ENCODE data around the gene TAS2R60. TPM values are rescaled to one million over a fixed set of nuclear protein-coding genes. Genes with fewer than 3 reads are reported as not detected.
"Not testable (repeated sequence)": the region's sequence is repeated elsewhere in the genome, so short reads cannot be mapped to it uniquely, and the experiment has no call there.

The TAS2R60 gene
- total RNA-seq, 4 donors from 2014 or later: 0.34 TPM; not detected in 3

DNA sequence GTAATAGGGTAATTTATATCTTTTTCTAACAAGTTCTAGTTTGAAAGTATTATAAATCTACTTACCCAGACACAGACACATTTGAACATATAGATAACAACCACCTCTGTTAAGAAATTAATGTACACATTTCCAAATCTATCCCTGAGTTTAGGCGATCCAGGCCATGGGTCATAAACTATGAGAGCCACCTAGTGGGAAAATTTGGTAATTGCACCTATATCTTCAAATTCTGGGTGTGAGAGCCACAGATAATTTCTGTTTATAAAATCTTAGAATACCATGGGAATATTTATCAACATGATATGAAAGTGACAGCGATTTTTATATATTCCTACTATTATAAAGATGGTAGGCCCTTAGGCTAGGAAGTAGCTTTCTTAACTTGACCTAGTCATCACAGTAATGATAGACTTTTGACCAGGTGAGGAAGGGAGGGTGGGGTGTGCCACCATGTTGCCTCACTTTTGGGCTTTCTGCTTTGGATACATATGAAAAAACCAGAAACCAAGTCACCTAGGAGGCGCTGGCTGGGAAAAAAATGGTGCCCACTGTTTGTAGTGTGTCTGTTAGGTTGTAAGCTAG lies 26.6 kb upstream of the TAS2R60 start:
- no peaks in the 10 kb centered on the region for H3K9me3 ChIP-seq
- no peaks in the 10 kb centered on the region for H3K27me3 ChIP-seq
- no peaks in the 10 kb centered on the region for H3K4me1 ChIP-seq
- TF ChIP-seq POLR2AphosphoS5 (IDR thresholded peaks at IDR 0.05): no peak
- TF ChIP-seq, protein P1, sequence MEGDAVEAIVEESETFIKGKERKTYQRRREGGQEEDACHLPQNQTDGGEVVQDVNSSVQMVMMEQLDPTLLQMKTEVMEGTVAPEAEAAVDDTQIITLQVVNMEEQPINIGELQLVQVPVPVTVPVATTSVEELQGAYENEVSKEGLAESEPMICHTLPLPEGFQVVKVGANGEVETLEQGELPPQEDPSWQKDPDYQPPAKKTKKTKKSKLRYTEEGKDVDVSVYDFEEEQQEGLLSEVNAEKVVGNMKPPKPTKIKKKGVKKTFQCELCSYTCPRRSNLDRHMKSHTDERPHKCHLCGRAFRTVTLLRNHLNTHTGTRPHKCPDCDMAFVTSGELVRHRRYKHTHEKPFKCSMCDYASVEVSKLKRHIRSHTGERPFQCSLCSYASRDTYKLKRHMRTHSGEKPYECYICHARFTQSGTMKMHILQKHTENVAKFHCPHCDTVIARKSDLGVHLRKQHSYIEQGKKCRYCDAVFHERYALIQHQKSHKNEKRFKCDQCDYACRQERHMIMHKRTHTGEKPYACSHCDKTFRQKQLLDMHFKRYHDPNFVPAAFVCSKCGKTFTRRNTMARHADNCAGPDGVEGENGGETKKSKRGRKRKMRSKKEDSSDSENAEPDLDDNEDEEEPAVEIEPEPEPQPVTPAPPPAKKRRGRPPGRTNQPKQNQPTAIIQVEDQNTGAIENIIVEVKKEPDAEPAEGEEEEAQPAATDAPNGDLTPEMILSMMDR (IDR thresholded peaks at IDR 0.05): peak; percentile 75 to 80 (median 78)
- intact Hi-C loops (cut with DNase I): loop anchor here (1.0 to 10.0 kb wide), 3 partner anchors 36 to 176 kb away; partner anchors contain the start of gene FAM131B
- H3K4me3 ChIP-seq: no peak overlapping the region
- WGBS: 7% methylated on average over 3 of the region's 3 CpGs
- no peaks in the 10 kb centered on the region for H3K36me3 ChIP-seq
- no peak overlapping the region for H3K27ac ChIP-seq (replicated peaks in 1 of 4)
- DNase-seq (ENCODE audit: extremely low spot score): no peak

DNA sequence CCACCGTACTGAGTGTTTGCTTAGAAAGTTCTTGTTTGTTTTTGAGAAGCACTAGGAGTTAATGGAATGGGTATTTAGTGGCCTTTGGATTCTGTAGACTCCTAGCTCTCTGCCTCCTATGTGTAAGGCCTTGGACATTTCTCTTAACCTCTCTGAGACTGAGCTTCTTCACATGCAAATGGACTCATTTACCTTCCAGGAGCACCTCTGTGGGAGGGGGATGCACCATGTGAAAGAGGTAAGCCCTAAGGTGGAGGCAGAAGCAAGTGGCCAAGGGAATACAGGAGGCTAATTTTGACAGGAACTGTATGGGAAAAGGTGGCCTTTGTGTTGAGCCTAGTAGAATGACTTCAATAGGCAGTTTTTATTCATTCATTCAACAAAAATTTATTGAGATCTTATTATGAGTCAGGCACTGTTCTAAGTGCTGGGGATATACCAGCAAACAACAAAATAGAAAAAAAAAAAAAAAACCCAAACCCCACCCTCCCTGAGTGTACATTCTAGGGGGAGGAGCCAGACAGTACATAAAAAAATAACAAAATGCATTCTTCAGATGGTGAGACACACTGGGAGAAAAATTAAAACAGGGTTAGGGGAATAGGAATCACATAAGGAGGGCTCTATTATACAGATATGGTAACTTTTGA lies 25.4 kb upstream of the TAS2R60 start:
- Histone ChIP-seq H3K27ac (replicated peaks in 1 of 4) (no peak overlapping the region), H3K9me3 (no peaks in the 10 kb centered on the region), H3K27me3 (no peaks in the 10 kb centered on the region), H3K36me3 (no peaks in the 10 kb centered on the region), H3K4me3 (no peak overlapping the region), H3K4me1 (no peaks in the 10 kb centered on the region)
- TF ChIP-seq POLR2AphosphoS5 (IDR thresholded peaks at IDR 0.05): no peak
- TF ChIP-seq POLR2A (IDR thresholded peaks at IDR 0.05; ENCODE audit: low read depth): no peak
- TF ChIP-seq EP300 (IDR thresholded peaks at IDR 0.05): no peak
- TF ChIP-seq, protein P1 (IDR thresholded peaks at IDR 0.05): no peak
- 32% methylated on average over 1 of the region's 1 CpG for WGBS
- intact Hi-C loops (cut with DNase I): loop anchor here (10.0 kb wide), 1 partner anchor 53 kb away; the partner anchor contains the start of gene FAM131B
- no peak for DNase-seq (ENCODE audit: extremely low spot score)

DNA sequence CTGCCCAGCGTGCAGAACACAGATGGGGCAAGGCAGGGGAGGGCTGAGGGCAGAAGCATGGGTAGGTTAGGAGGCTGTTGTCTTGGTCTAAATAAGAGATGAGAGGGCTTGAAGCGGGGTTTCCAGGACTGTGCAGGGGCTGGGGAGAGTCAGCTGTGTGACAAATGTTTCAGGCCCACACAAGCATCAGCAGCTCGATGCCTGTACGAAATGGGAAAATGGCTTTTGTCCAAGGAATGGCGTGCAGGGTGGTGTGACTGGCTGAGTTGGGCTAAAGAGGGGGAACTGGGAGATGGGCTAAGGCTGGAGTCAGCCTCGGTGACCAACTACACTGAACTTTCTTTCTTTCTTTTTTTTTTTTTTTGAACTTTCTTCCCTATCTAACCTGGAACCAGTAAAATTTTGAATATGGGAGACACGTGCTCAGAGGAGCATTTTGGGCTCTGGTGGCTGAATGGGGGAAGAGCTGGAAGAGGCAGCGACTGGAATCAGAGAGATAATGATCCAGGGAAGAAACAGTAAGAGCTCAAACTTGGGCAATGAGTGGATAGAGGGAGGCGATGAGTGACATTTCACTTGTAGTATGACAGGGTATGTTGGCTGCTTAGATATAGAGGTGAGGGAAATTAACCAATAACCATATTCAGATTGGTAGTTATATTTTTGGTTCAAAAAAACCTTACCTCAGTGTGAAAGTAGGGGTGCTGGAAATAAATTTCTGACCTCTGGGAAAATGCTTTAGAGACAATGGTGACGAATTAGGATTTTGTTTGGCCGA lies 24.4 kb upstream of the TAS2R60 start:
- no peak overlapping the region for H3K27ac ChIP-seq (replicated peaks in 1 of 4)
- TF ChIP-seq, protein P1 (IDR thresholded peaks at IDR 0.05): no peak
- TF ChIP-seq POLR2AphosphoS5 (IDR thresholded peaks at IDR 0.05): no peak
- no peak for TF ChIP-seq POLR2A (IDR thresholded peaks at IDR 0.05; ENCODE audit: low read depth)
- TF ChIP-seq EP300 (IDR thresholded peaks at IDR 0.05): no peak
- no peaks in the 10 kb centered on the region for H3K36me3 ChIP-seq
- 86% methylated on average over 11 of the region's 11 CpGs for WGBS
- no peak for DNase-seq (ENCODE audit: extremely low spot score)
- no peaks in the 10 kb centered on the region for H3K9me3 ChIP-seq
- H3K27me3 ChIP-seq: no peaks in the 10 kb centered on the region
- no peaks in the 10 kb centered on the region for H3K4me1 ChIP-seq
- intact Hi-C loops (cut with DNase I): loop anchor here (10.0 kb wide), 1 partner anchor 54 kb away; the partner anchor contains the start of gene FAM131B
- no peak overlapping the region for H3K4me3 ChIP-seq

DNA sequence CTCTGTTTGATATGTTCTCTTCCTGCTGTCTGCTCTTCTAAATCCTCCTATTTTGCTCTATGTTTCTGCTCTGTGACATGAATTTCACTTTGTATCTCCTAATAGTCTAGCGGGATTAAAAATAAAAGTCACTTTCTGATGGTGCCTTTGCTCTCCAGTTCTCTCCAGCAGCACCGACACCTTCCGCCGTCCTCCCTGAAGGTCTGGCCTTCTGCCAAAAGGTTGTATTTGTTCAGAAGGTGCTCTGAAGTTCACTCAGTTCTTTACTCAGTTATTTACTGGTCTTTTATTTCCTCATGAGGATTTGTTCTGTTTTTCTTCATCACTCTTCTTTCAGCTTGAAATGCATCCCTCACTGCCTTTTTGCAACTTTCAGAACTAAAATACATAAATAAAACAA lies 23.4 kb upstream of the TAS2R60 start:
- no peak overlapping the region for H3K4me3 ChIP-seq
- WGBS: 33% methylated on average over 4 of the region's 4 CpGs
- H3K9me3 ChIP-seq: no peaks in the 10 kb centered on the region
- H3K27me3 ChIP-seq: no peaks in the 10 kb centered on the region
- TF ChIP-seq POLR2AphosphoS5 (IDR thresholded peaks at IDR 0.05): no peak
- no peak for TF ChIP-seq POLR2A (IDR thresholded peaks at IDR 0.05; ENCODE audit: low read depth)
- TF ChIP-seq, protein P1 (IDR thresholded peaks at IDR 0.05): no peak
- DNase-seq (ENCODE audit: extremely low spot score): no peak
- H3K27ac ChIP-seq (replicated peaks in 1 of 4): no peak overlapping the region
- intact Hi-C loops (cut with DNase I): loop anchor here (10.0 kb wide), 1 partner anchor 55 kb away; the partner anchor contains the start of gene FAM131B
- no peaks in the 10 kb centered on the region for H3K36me3 ChIP-seq
- no peaks in the 10 kb centered on the region for H3K4me1 ChIP-seq

DNA sequence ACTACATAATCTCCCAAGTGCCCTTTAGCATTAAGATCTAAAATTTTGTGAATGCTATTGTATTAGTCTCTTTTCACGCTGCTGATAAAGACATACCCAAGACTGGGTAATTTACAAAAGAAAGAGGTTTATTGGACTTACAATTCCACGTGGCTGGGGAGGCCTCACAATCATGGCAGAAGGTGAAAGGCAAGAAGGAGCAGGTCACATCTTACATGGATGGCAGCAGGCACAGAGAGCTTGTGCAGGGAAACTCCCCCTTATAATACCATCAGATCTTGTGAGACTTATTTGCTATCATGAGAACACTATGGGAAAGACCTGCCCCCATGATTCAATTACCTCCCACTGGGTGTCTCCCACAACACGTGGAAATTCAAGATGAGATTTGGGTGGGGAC lies 22.6 kb upstream of the TAS2R60 start:
- DNase-seq (ENCODE audit: extremely low spot score); H3K36me3 ChIP-seq; intact Hi-C loops (cut with DNase I); H3K4me1 ChIP-seq; H3K9me3 ChIP-seq; H3K27me3 ChIP-seq; H3K4me3 ChIP-seq; H3K27ac ChIP-seq (replicated peaks in 1 of 4): not testable (repeated sequence)
- WGBS: 77% methylated on average over 3 of the region's 3 CpGs

All from esophagus muscularis mucosa (tissue), 4 donors.